Umbilical cord (tissue), 2 donors: ENCODE results near the gene SLC25A40. TPM values are rescaled to one million over a fixed set of nuclear protein-coding genes. Genes with fewer than 3 reads are reported as not detected.
"Not testable (repeated sequence)": the region's sequence is repeated elsewhere in the genome, so short reads cannot be mapped to it uniquely, and the experiment has no call there.

Experiments
- DNase-seq: peaks from one replicate; pipeline ENCODE4 v3.0.0-alpha.2; 2015; ENCODE audit warnings: low spot score
- total RNA-seq: library from RNA; depleted of rRNA; stranded (reverse); fragments of >200 nt; gene quantifications from one replicate; pipeline ENCODE4 v1.2.3, GENCODE V29; 2014; ENCODE audit warnings: low replicate concordance; ENCODE audit not compliant: insufficient read depth

SLC25A40 gene
- 66.7 TPM for total RNA-seq

- DNase-seq, result peak; percentile 97
These were observed at the start of gene SLC25A40, which contains the start of gene DBF4 for GRCh38 chr7:87876040-87876868. Gene SLC25A40, minus strand, starts transcription at chr7:87876360. Its CDS starts 17,633 bp downstream, at chr7:87858727. Gene DBF4, plus strand, starts transcription at chr7:87876493. Its CDS starts 240 bp downstream, at chr7:87876733.

- not testable (repeated sequence) for DNase-seq
These were observed 46.7 kb upstream of the SLC25A40 start for GRCh38 chr7:87922759-87923395.

- DNase-seq, result no peak
These were observed 44.4 kb upstream of the SLC25A40 start for GRCh38 chr7:87920578-87920977.

GRCh38 chr7:87919875-87920274 lies 43.7 kb upstream of the SLC25A40 start:
- DNase-seq, result no peak

- peak; percentile 49 for DNase-seq
These were observed 42.6 kb upstream of the SLC25A40 start for GRCh38 chr7:87918740-87919139.

- no peak for DNase-seq
These were observed 36.0 kb upstream of the SLC25A40 start for GRCh38 chr7:87912121-87912520.

GRCh38 chr7:87908814-87909213 lies 32.7 kb upstream of the SLC25A40 start:
- not testable (repeated sequence) for DNase-seq

- DNase-seq, result peak; percentile 1
These were observed 31.2 kb upstream of the SLC25A40 start for GRCh38 chr7:87907136-87907906.

GRCh38 chr7:87899255-87899654 lies 23.1 kb upstream of the SLC25A40 start:
- no peak for DNase-seq

GRCh38 chr7:87895363-87895762 lies 19.2 kb upstream of the SLC25A40 start:
- no peak for DNase-seq

GRCh38 chr7:87886875-87887274 lies 10.7 kb upstream of the SLC25A40 start:
- DNase-seq, result peak; percentile 48

- no peak for DNase-seq
These were observed 8.9 kb upstream of the SLC25A40 start for GRCh38 chr7:87885018-87885417.

- no peak for DNase-seq
These were observed 6.2 kb upstream of the SLC25A40 start for GRCh38 chr7:87882151-87882937.

- no peak for DNase-seq
These were observed 2.1 kb upstream of the SLC25A40 start for GRCh38 chr7:87878208-87878735.

GRCh38 chr7:87877366-87878040 lies 1.3 kb upstream of the SLC25A40 start:
- peak; percentile 10 for DNase-seq

- DNase-seq, result peak; percentile 55
These were observed 692 bp upstream of the SLC25A40 start for GRCh38 chr7:87876869-87877234.

- peak; percentile 15 for DNase-seq
These were observed 765 bp downstream of the SLC25A40 start for GRCh38 chr7:87875151-87876039.

- no peak for DNase-seq
These were observed 2.1 kb downstream of the SLC25A40 start for GRCh38 chr7:87874066-87874465.

- not testable (repeated sequence) for DNase-seq
These were observed 2.8 kb downstream of the SLC25A40 start for GRCh38 chr7:87873328-87873727.
